Suppressor macrophage treated with lipopolysaccharide for 4 hours (primary cell): ENCODE data around the gene MBNL1.

Experiments used
- DNase-seq: peaks from one replicate; pipeline ENCODE4 v3.0.0-alpha.2; 2020

MBNL1 gene

GRCh38 chr3:152299249-152299976 is 30.7 kb downstream of the MBNL1 start:
- DNase-seq: no peak

- no peak for DNase-seq
Observed at GRCh38 chr3:152300029-152300731, 31.5 kb downstream of the MBNL1 start.

- DNase-seq: no peak
Observed at GRCh38 chr3:152301745-152302181, 33.0 kb downstream of the MBNL1 start.

DNA sequence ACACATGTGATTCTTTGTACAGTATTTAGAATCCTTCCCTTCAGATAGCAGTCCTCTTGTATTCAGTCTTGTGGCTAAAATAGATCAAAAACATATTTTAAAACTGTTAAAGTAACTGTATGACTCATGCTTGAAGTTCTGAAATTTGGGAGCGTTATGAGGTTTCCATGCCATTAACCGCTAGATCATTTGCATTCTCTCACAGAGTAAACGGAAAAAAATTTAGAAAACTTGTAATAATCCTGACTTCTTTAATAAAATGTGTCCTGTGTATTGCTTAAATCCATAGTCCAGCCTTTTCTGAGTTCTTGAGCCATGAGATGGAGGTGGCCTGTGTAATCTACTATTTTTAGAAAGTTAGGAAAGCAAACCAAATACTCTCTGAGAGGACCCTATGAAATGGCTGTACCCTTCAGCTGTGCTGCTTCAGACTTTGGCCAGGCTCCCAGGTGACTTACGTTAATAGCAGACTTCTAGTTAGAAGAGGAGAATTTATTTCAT is 33.8 kb downstream of the MBNL1 start:
- DNase-seq: peak; percentile 54

DNA sequence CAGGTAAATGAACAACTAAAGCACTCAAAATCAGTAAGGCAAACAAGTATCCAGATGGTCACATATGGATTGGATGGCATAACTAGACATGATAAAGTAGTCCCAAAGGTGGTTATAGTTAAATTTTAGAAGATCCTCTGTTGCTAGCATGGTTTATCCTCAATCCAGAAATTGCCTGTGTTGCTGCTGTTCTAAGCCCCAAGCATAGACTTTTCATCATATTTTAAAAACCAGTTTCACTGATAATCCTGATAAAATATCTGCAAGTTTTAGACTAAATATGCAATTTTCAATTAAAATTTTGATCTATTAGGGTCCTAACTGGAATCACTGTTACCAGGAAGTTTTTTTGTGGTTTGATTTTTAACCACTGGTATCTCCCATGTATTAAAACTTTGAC is 35.4 kb downstream of the MBNL1 start:
- DNase-seq: no peak

DNA sequence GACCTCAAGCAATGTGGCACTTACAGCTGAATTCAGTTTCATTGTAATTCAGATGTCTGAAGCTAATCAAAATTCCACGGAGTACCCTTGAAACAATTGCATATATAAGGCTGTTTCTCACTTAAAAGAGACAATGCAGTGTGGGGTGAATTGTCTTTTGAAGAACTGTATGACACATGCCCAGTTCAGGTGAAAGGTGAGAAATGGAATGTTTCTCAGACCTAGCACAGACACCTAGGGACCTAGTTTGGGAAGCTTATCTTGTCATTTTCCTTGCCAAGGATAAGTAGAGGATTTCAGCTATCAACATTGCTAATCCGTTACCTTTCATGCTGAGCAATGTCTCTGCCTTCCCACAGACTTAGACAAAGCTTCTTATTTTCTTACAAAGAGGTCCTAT is 36.3 kb downstream of the MBNL1 start:
- DNase-seq: no peak

- DNase-seq: no peak
Observed at GRCh38 chr3:152307829-152308474, 39.2 kb downstream of the MBNL1 start.

DNA sequence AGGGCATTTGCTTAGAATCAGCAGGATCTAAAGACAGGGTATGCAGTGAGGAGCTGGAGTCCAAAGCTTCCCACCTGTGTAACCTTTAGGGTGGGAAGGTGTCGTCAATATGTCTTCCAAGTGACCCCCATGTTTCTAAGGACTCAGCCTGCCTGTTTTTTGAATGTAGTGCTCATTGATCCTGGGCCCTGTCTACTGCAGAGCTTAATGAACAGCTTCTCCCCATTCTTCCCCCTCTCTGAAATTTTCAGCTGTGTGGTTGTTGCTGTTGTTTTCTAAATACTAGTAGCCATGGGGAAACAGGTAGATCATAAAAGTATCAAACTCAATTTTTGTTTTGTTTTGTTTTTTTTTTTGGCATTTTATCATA is 39.7 kb downstream of the MBNL1 start:
- no peak for DNase-seq

- peak; percentile 49 for DNase-seq
Observed at GRCh38 chr3:152309031-152309430, 40.3 kb downstream of the MBNL1 start.

DNA sequence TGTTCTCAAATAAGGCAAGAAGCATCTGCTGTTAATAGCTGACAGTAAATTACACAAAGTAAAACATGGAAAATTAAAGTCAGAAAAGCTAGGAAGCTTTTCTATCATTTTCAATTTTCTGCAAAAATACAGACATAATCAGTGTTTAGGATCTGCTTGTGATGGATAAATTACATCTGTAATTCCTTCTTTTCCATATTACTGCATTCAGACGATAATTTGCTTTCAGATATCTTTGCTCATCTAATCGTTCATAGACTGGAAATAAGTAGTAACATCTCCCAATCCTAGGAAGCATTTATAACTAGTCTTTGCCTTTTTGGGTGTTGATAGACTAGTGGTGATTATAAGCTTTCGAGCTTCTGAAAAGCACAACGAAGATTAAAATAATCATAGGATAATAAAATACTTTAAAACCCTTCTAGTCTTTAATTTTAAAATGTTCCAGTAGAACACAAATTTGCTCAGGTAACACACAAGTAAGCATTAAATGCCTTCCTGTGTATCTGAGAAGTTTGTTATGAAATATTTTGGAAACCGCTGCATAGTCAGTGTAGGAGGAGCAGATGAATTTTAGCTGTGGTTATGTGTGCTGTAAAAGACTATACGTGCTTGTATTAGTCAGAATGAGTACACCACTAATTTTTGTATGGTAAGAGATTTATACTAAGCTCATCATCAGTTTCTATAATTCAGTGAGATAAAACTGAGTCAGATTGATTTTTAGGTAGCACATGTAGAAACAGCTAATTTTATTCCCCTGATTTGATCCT is 41.0 kb downstream of the MBNL1 start:
- peak; percentile 42 for DNase-seq

GRCh38 chr3:152313430-152313829 is 44.7 kb downstream of the MBNL1 start:
- no peak for DNase-seq

- no peak for DNase-seq
Observed at GRCh38 chr3:152313914-152314313, 45.2 kb downstream of the MBNL1 start.

DNA sequence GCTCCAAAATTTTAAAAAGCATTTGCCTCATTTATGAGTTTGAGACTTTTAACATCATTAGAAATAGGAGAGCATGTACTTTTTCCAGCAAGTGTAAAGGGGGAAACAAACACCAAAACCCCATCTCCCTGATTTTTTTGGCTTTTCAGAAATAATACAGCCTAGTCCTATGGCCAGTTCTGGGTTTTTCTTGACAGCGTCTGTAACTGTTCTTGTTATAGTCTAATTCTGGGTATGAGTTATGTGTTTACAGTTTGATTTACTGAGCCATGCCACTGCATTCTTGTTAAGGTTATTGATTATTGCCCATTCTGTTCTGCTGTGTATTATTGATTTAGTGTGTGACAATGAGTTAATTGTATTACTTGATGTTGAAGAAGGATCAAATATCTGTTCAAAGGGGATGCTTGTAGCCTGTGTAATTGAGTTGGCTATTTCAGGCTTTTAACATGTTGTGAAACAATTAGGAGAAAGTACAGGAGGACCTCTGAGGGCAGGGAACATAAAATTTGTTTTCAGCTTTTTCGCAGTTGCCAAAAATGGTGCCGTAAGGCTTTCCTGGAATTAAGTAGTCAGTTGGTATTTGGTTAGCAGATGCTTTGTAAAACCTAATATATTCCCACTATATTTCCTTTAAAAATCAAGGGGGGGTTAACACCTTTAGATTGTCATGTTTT is 46.1 kb downstream of the MBNL1 start:
- no peak for DNase-seq

DNA sequence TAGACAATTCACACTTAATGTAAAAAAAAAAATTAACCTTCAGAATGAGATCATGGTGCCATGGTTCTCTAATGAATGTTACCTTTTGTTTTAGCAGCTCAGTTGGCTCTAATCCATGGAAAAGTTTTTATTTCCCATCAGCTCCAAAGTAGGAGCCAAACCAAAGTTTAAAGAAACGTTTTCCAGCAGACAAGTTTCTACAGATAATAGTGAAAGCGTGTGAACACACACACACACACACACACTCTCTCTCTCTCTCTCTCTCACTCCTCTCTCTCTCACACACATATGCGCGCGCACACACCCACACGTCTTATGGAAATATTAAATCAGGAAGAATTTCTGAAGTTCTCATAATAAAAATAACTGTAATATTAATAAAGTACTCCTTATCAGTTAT is 46.9 kb downstream of the MBNL1 start:
- no peak for DNase-seq

GRCh38 chr3:152316318-152316717 is 47.6 kb downstream of the MBNL1 start:
- no peak for DNase-seq

GRCh38 chr3:152317184-152317583 is 48.5 kb downstream of the MBNL1 start:
- DNase-seq: peak; percentile 30

DNA sequence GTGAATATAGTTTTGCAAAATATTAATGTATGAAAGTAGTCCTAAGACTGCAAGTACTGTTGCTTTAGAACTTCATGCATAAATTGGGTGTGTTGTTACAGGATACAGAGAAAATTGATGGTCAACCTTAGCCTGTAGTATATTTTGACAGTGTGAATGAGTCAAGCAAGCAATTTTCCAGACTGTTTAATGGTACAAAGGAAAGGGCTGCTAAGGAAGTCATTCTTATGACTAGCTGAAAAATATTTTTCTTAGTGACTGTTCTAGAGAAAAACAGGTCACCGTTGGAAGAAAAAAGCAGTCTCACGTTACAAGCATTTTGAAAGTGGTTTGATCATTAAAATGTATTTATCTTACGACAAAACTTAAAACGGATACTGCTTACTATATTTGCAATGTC is 49.2 kb downstream of the MBNL1 start:
- DNase-seq: no peak

DNA sequence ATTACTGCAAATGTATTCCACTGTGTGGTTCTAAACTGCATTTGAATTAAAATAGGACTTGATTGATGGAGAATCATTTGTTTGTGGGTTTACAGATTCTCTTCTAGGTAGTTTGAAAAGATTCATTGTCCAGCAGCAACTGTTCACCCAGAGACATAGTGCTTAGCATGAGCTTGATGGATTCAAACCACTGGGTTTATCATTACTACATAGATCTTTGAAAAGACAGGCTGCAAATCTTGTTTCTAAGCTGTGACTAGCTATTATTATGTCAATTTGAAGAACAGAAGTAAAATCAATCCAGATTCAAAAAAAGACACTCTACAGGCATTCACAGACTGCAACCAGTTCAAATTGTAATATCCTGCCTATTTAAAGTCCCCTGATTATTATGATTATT is 49.8 kb downstream of the MBNL1 start:
- DNase-seq: no peak

GRCh38 chr3:152319256-152319655 is 50.5 kb downstream of the MBNL1 start:
- DNase-seq: peak; percentile 38

DNA sequence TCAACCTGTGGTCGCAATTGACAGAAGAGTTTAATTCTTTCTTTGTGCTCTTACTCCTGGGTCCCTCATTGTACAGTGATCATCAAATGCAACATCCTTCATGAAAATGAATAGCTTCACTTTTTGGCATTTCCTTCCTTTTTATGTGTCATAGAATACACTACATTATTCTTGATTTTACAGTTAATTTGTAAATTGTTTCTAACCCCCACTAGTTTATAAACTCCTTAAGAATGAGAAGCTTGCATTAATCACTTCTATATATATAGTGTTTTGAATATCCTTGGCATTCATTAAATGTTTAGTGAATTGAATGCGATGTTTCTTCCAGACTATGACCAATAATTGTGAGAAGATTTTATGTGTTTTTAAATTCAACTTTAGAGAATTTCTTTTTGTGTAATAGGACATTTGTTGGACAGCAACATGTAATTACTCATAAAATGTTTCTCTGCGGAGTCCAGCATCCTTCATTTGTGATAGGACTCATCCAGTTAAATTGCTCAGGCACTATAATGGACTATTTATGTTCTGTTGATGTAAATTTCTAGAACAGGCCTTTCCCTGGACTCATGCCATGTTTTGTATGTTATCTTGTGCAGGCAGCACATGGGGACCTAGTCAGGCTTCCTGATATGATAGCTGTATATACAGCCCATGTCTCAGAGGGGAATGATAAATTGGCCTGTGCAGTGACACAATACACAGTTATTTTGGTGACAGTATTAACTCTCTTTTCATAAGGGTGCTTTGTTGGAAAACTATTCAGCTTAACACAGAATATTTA is 51.3 kb downstream of the MBNL1 start:
- no peak for DNase-seq

DNA sequence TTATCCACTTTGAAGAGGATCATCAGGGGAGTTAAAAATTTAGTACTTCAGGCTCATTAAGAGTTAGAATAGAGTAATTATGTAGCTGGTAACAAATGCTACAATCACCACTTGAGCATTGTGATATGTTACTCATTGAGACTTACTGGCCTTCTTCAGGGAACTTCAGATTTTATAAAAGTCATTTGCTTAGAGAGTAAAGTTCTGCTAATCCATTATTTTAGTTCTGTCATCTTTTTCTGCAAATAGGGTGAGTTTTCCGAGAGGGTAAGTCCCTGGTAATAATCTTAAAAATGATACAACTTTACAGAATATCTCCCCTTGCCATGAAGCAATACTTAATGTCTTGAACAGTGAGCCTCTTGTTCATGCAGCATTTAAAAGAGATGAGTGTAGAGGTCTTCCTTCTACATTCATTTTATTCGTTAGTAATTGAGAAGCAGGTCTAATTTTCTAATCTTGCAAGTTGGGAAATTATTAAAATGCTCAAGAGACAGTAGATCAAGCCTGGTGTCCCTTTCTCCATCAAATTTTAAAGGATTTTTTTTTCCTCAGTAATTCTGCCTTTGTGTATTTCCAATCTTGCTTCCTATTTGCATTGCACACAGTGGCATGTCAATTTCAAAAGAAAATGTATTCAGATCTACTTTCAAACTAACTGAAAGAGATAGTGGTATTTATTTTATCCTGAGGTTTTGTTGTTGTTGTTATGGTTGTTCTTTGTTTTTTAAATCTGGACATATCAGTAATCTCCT is 52.6 kb downstream of the MBNL1 start:
- DNase-seq: no peak
